ENCODE data around the gene ZIM2. TPM values are rescaled to one million over a fixed set of nuclear protein-coding genes. Genes with fewer than 3 reads are reported as not detected.

Gene ZIM2
- total RNA-seq, 6 experiments from 2014 or later = 0.22 to 1.8 TPM; not detected in 4

GRCh38 chr19:56837492-56838023 is 3.0 kb downstream of the ZIM2 start:
- no peaks in the 10 kb centered on the region for H3K9me3 ChIP-seq
- peak overlapping the region; percentile 38 to 56 (median 48) for H3K4me3 ChIP-seq
- no peaks in the 10 kb centered on the region for H3K36me3 ChIP-seq
- no peaks in the 10 kb centered on the region for H3K4me1 ChIP-seq
- peak; percentile 26 to 39 (median 34) for ATAC-seq
- DNase-seq = peak; percentile 80 to 91 (median 81)
- TF ChIP-seq CTCF (IDR thresholded peaks at IDR 0.05) (peak; percentile 46 to 73 (median 58)), POLR2A (IDR thresholded peaks at IDR 0.05) (no peak)
- no peaks in the 10 kb centered on the region for H3K27me3 ChIP-seq
- H3K27ac ChIP-seq = peak overlapping the region; percentile 37 to 73 (median 52)
- WGBS (ENCODE audit: insufficient coverage, low coverage, low lambda C conversion rate, missing lambda C conversion rate) = 32% methylated on average over 10 of the region's 25 CpGs
- intact Hi-C loops (cut with DNase I) = no loop called here

DNA sequence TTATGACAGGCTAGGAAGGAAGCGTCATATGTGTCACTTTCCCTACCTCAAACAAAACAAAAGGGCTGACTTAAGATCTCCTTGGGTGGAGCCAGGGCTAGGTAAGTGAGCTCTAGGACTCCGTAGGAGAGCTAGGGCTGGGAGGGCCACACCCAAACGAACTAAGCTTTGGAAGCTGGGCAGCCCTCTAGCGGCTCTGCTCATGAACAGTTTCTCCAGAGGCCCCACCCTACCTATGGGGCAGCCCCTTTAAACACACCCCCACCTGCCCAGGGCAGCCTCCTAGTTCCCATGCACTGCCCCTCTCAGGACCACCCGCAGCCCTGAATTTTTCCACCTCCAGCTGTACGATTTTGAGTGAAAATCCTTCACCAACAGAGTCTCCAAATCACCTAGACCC is 3.5 kb downstream of the ZIM2 start:
- peak overlapping the region in 1 of 3 donors; percentile 73 for H3K27ac ChIP-seq
- intact Hi-C loops (cut with DNase I) = no loop called here

GRCh38 chr19:56836059-56836458 is 4.5 kb downstream of the ZIM2 start:
- no peaks in the 10 kb centered on the region for H3K9me3 ChIP-seq
- H3K27me3 ChIP-seq = no peaks in the 10 kb centered on the region
- TF ChIP-seq POLR2A (IDR thresholded peaks at IDR 0.05) (no peak), CTCF (IDR thresholded peaks at IDR 0.05) (no peak)
- ATAC-seq (no peak), DNase-seq (no peak)
- intact Hi-C loops (cut with DNase I) = no loop called here
- H3K4me3 ChIP-seq = no peak overlapping the region
- H3K4me1 ChIP-seq = peaks cover 0 to 9% (median 0%) of the 10 kb centered on the region in 4 donors
- no peaks in the 10 kb centered on the region for H3K36me3 ChIP-seq
- H3K27ac ChIP-seq = no peak overlapping the region
- 84% methylated on average over 9 of the region's 9 CpGs for WGBS (ENCODE audit: insufficient coverage, low coverage, low lambda C conversion rate, missing lambda C conversion rate)

More for the DNA sequence above, 3.5 kb downstream of the ZIM2 start:
- TF ChIP-seq POLR2A (IDR thresholded peaks at IDR 0.05) = no peak
- TF ChIP-seq CTCF (IDR thresholded peaks at IDR 0.05) = no peak
- H3K36me3 ChIP-seq = no peaks in the 10 kb centered on the region
- ATAC-seq = no peak
- H3K27me3 ChIP-seq = no peaks in the 10 kb centered on the region
- H3K4me1 ChIP-seq = no peaks in the 10 kb centered on the region
- H3K9me3 ChIP-seq = no peaks in the 10 kb centered on the region
- no peak for DNase-seq
- 36% methylated on average over 3 of the region's 6 CpGs for WGBS (ENCODE audit: insufficient coverage, low coverage, low lambda C conversion rate, missing lambda C conversion rate)
- peak overlapping the region in 1 of 3 donors; percentile 56 for H3K4me3 ChIP-seq

DNA sequence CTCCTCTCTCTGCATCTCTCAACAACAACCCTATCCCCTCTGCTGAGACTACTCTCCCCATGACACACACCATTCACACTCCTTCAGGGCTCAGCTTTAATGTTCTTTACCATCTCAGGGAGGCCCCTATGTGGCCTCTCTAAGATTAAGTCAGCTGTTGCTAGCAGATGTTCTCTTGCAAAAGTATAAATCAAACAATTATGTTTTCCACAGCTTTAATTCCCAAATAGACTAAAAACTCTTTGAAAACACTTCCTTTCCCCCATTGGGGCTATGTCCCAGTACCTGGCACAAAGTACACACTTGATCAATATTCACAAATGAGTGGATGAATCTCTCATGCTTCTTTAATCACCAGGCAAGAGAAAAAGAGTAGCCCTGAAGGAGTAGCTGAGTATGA is 5.1 kb downstream of the ZIM2 start:
- ATAC-seq (no peak), DNase-seq (no peak)
- no peaks in the 10 kb centered on the region for H3K27me3 ChIP-seq
- intact Hi-C loops (cut with DNase I) = no loop called here
- H3K4me3 ChIP-seq = no peak overlapping the region
- H3K4me1 ChIP-seq = peaks cover 0 to 9% (median 0%) of the 10 kb centered on the region in 4 donors
- no peaks in the 10 kb centered on the region for H3K36me3 ChIP-seq
- no peak overlapping the region for H3K27ac ChIP-seq
- H3K9me3 ChIP-seq = no peaks in the 10 kb centered on the region
- TF ChIP-seq POLR2A (IDR thresholded peaks at IDR 0.05) (no peak), CTCF (IDR thresholded peaks at IDR 0.05) (no peak)

Data from right lobe of liver (tissue), 6 donors.